ENCODE data around the gene CACNA1H.

The CACNA1H gene

DNA sequence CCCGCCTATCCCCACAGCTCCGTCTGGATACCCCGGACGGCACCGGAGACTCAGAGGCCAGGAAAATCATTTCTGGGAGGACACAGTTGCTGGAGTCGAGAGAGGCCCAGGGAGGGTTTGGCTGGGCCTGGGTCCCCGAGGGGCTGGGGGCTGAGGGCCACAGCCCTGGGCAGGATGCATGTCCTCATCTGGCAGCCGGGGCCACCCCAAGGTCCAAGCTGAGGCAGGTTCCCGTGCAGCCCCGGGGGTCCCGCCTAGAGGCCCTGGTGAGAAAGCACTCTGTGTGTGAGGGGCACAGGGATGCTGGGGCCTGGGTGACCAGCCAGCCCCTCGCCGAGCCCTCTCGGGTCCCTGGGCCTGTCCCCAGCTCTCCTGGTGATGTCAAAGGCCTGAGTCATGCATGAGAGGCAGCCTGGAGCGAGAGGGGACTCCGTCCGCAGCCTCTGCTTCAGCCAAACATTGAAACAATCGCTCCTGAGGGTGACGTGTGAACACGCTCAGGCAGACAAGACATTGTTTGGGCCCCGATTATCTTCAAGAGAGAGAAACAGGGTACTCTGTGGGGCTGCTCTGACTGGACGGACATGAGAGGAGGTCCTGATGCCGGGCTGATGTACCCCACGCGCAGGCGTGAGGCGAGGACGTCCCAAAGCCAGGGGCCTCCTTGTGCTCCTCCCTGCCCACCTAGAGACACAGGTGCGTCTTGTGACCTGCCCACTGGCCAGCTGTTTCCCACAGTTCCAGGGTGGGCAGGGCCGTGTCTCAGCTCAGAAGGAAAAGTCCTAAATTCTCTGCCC lies 31.1 kb upstream of the CACNA1H start:
- TF ChIP-seq, protein P1, sequence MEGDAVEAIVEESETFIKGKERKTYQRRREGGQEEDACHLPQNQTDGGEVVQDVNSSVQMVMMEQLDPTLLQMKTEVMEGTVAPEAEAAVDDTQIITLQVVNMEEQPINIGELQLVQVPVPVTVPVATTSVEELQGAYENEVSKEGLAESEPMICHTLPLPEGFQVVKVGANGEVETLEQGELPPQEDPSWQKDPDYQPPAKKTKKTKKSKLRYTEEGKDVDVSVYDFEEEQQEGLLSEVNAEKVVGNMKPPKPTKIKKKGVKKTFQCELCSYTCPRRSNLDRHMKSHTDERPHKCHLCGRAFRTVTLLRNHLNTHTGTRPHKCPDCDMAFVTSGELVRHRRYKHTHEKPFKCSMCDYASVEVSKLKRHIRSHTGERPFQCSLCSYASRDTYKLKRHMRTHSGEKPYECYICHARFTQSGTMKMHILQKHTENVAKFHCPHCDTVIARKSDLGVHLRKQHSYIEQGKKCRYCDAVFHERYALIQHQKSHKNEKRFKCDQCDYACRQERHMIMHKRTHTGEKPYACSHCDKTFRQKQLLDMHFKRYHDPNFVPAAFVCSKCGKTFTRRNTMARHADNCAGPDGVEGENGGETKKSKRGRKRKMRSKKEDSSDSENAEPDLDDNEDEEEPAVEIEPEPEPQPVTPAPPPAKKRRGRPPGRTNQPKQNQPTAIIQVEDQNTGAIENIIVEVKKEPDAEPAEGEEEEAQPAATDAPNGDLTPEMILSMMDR (conservative IDR thresholded peaks at IDR 0.05; ENCODE audit: low read length) = no peak
- DNase-seq (ENCODE audit: low read depth) = no peak
- no peak overlapping the region for H3K4me3 ChIP-seq (ENCODE audit: low read length)

DNA sequence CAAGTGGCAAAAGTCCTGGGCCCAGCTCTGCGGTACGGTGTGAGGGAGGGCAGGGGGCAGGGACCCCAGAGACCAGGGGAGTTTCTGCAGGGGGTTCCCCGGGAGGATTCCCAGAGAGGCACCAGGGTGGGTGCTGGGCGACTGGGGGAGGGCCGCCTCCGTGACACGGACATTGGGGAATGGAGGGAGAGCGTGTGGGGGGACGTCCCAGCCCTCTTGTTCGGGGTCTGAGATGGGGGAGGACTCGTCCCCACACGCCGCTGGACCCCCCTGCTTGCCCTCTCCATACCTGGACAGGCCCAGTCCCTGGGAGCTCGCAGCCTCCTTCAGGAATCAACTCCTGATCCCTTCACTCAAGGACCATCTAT lies 30.5 kb upstream of the CACNA1H start:
- TF ChIP-seq, protein P1 (conservative IDR thresholded peaks at IDR 0.05; ENCODE audit: low read length) = no peak
- no peak for DNase-seq (ENCODE audit: low read depth)
- no peak overlapping the region for H3K4me3 ChIP-seq (ENCODE audit: low read length)

DNA sequence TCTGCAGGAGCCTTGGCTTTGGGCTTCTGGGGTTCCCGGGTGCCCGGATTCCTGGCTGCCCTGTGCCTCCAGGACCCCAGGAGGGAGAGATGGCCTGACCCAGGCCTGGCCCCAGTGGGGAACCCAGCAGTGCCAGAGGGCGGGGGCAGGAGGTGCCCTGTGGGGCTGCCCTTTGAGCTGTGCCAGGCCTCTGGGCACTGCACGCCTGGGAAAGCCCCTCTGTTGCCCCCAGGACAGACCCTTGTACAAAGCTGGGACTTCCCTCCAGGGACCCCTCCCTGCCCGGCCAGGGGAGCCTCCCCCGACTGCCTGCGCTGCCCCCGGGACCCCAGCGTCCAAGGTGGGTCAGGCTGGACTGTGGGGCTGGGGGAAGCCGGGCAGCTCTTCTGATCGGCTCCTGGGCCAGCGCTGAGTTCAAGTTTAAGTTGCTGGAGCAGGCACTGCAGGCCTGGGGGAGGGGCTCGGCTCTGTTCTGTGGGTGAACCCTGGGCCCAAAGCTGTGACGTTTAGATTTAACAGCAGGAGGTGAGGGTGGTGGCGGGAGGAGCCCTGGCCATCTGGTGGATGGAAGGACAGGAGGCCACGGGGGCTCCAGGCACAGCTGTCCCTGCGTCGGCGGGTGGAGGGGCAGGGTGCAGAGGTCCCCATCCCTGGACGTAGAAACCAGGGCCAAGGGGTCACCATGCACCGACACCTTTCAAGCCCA lies 29.2 kb upstream of the CACNA1H start:
- TF ChIP-seq, protein P1 (conservative IDR thresholded peaks at IDR 0.05; ENCODE audit: low read length) = no peak
- no peak overlapping the region for H3K4me3 ChIP-seq (ENCODE audit: low read length)
- DNase-seq (ENCODE audit: low read depth) = no peak

DNA sequence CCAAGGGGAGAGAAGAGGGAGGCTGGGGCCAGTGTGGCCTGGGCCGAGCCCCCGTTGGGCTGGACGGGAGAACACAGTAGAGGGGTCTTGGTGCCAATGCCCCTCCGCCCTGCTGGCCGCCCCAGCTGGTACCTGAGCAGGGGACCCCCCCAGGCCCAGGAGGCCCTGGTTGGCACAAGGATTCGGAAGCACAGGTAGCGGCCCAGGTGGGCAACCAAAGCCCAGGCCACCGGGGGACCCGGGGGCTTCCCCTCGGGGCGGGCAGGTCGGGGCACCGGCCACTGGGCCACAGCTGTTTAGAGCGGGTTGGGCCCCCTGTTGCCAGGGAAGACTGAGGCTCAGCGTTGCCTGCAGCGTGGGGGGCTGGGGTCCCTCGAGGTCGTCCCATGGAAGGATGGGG lies 28.6 kb upstream of the CACNA1H start:
- TF ChIP-seq, protein P1 (conservative IDR thresholded peaks at IDR 0.05; ENCODE audit: low read length) = no peak
- H3K4me3 ChIP-seq (ENCODE audit: low read length) = no peak overlapping the region
- no peak for DNase-seq (ENCODE audit: low read depth)

DNA sequence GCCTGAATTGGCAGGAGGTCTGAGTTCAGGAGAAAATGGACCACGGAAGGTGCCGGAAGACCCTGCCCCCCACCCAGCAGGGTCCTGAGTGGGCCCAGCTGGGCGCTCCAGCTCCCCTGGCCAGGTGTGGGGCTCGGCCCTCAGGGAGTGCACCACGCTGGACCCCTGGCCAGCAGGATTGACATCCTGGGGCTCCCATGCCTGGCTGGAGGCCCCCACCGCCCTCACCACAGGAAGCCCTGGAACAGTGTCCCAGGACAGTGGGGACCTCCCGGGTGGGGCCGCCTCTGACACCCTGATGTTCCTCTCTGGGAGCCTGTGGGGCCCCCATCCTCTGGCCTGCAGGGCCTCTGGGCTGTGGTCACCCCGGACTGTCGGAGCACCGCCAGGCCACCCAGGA lies 28.1 kb upstream of the CACNA1H start:
- TF ChIP-seq, protein P1 (conservative IDR thresholded peaks at IDR 0.05; ENCODE audit: low read length) = no peak
- H3K4me3 ChIP-seq (ENCODE audit: low read length) = no peak overlapping the region
- no peak for DNase-seq (ENCODE audit: low read depth)

DNA sequence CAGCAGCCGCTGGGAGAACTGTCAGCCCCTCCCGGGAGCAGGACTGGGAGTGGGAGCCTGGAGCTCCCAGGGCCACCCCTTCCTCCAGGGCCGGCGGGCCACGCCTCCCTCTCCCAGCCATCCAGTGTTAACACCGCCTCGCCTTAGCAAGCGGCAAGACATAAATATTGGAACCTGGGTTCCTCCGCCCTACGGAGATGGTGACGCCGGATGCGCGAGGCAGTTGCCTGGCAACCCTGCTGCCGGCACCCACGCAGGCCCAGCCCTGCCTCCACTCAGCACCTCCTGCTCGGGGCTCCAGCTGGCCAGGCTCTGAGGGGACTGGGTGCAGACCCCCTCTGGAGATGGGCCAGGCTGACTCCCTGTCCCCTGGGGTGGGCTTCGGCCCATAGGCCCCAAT lies 27.4 kb upstream of the CACNA1H start:
- DNase-seq (ENCODE audit: low read depth) = peak; percentile 6
- TF ChIP-seq, protein P1 (conservative IDR thresholded peaks at IDR 0.05; ENCODE audit: low read length) = no peak
- no peak overlapping the region for H3K4me3 ChIP-seq (ENCODE audit: low read length)

DNA sequence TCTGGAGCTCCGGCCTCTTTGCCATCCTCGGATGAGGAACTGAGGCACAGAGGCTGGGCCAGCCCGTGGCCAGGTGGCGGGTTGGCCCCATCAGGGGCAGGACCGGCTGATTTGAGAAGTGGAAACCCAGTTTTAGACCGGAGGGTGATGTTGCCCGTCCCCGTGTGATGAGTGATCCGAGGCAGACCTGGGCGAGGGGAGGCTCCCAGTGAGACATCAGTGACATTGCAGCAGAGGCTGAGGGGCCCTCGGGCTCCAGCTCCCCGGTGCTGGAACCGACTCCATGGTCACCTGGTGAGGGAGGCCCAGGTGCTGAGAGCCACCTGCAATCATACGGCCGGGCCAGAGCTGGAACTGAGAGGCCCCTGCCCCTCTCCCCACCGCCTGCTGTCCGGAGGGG lies 26.9 kb upstream of the CACNA1H start:
- H3K4me3 ChIP-seq (ENCODE audit: low read length) = no peak overlapping the region
- TF ChIP-seq, protein P1 (conservative IDR thresholded peaks at IDR 0.05; ENCODE audit: low read length) = no peak
- no peak for DNase-seq (ENCODE audit: low read depth)

Data from AG10803 (cell line).